IMR-90 (cell line): ENCODE results near the gene TASL.
"Not testable (repeated sequence)": the region's sequence is repeated elsewhere in the genome, so short reads cannot be mapped to it uniquely, and the experiment has no call there.

ENCODE experiments used
- POLR2A ChIP-seq: IDR thresholded peaks from 2 replicates; pipeline ENCODE4 v1.6.1; 2012; ENCODE audit warnings: mild to moderate bottlenecking, low read depth, low read length
- RAD21 ChIP-seq: IDR thresholded peaks from 2 replicates; pipeline ENCODE4 v1.6.1; 2012; ENCODE audit warnings: low read length, improper control_type of control experiment
- RCOR1 ChIP-seq: IDR thresholded peaks from 2 replicates; pipeline ENCODE4 v1.6.1; 2012; ENCODE audit warnings: mild to moderate bottlenecking, low read length, improper control_type of control experiment; ENCODE audit not compliant: insufficient replicate concordance

- not testable (repeated sequence) for TF ChIP-seq RCOR1, RAD21, POLR2A
Observed at GRCh38 chrX:30600269-30601176, 23.0 kb upstream of the TASL start.
